IPS-NIHi7 (cell line): ENCODE results near the gene RSPH9.
"Not testable (repeated sequence)": the region's sequence is repeated elsewhere in the genome, so short reads cannot be mapped to it uniquely, and the experiment has no call there.

Source experiments
- DNase-seq: peaks from one replicate; pipeline ENCODE4 v3.0.0; 2012; ENCODE audit warnings: mixed read lengths; ENCODE audit errors: extremely low spot score

RSPH9 gene

GRCh38 chr6:43687079-43687436, 42.2 kb downstream of the RSPH9 start:
- no peak for DNase-seq

GRCh38 chr6:43687437-43688347, 42.9 kb downstream of the RSPH9 start, which contains the start of gene MRPS18A:
MRPS18A (minus strand) TSS chr6:43687791; CDS start chr6:43687779, 12 bp downstream.
- peak; percentile 89 for DNase-seq

- no peak for DNase-seq
Measured at GRCh38 chr6:43689421-43689820, 44.6 kb downstream of the RSPH9 start.

- DNase-seq = peak; percentile 45
Measured at GRCh38 chr6:43695215-43695966, 50.6 kb downstream of the RSPH9 start.

- no peak for DNase-seq
Measured at GRCh38 chr6:43695967-43696291, 51.1 kb downstream of the RSPH9 start.

- DNase-seq = no peak
Measured at GRCh38 chr6:43697421-43697820, 52.6 kb downstream of the RSPH9 start.

- DNase-seq = no peak
Measured at GRCh38 chr6:43698584-43699349, 53.9 kb downstream of the RSPH9 start.

- DNase-seq = peak; percentile 43
Measured at GRCh38 chr6:43699564-43700186, 54.8 kb downstream of the RSPH9 start.

GRCh38 chr6:43700939-43701560, 56.2 kb downstream of the RSPH9 start:
- not testable (repeated sequence) for DNase-seq

- DNase-seq = no peak
Measured at GRCh38 chr6:43702171-43702533, 57.3 kb downstream of the RSPH9 start.

GRCh38 chr6:43702534-43703440, 58.0 kb downstream of the RSPH9 start:
- peak; percentile 94 for DNase-seq

GRCh38 chr6:43703512-43704429, 58.9 kb downstream of the RSPH9 start:
- no peak for DNase-seq

- DNase-seq = no peak
Measured at GRCh38 chr6:43705996-43706395, 61.2 kb downstream of the RSPH9 start.

GRCh38 chr6:43706788-43707187, 62.0 kb downstream of the RSPH9 start:
- DNase-seq = no peak

GRCh38 chr6:43707269-43707668, 62.4 kb downstream of the RSPH9 start:
- DNase-seq = no peak

- no peak for DNase-seq
Measured at GRCh38 chr6:43707767-43708166, 62.9 kb downstream of the RSPH9 start.

- no peak for DNase-seq
Measured at GRCh38 chr6:43708860-43709653, 64.2 kb downstream of the RSPH9 start.

- no peak for DNase-seq
Measured at GRCh38 chr6:43709654-43710303, 64.9 kb downstream of the RSPH9 start.
